Measurements from ENCODE around the gene CSF1R. TPM values are rescaled to one million over a fixed set of nuclear protein-coding genes. Genes with fewer than 3 reads are reported as not detected.
"Not testable (repeated sequence)": the region's sequence is repeated elsewhere in the genome, so short reads cannot be mapped to it uniquely, and the experiment has no call there.

The CSF1R gene
- total RNA-seq, 1 donor from 2014 or later = 74.8 TPM

DNA sequence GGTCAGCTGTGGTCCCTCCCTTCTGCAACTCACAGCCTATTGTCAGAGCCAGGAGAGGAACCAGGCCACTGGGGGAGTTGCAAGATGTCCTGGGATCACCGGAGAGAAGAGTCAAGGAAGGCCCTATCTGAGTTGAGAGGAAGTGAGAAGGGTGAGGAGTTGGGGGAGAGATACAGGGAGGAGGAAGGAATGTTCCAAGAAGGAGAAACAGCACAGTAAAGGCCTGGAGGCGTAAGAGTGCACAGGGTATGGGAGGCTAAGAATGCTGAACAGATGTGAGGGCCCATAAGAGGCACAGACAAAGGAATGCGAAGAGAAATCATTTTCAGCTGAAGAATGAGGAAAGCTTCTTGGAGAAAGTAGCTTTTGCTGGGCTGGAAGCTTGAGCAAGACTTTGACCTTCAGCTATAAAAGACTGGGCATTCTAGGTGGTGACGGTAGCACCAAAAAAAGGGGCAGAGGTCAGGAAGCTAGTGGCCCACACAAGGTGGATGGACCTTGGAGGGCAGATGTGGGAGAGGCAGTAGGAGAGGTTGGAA is 21.6 kb upstream of the CSF1R start:
- DNase-seq (ENCODE audit: low spot score) = no peak
- intact Hi-C loops (cut with DNase I) = no loop called here
- peak; percentile 2 for ATAC-seq

DNA sequence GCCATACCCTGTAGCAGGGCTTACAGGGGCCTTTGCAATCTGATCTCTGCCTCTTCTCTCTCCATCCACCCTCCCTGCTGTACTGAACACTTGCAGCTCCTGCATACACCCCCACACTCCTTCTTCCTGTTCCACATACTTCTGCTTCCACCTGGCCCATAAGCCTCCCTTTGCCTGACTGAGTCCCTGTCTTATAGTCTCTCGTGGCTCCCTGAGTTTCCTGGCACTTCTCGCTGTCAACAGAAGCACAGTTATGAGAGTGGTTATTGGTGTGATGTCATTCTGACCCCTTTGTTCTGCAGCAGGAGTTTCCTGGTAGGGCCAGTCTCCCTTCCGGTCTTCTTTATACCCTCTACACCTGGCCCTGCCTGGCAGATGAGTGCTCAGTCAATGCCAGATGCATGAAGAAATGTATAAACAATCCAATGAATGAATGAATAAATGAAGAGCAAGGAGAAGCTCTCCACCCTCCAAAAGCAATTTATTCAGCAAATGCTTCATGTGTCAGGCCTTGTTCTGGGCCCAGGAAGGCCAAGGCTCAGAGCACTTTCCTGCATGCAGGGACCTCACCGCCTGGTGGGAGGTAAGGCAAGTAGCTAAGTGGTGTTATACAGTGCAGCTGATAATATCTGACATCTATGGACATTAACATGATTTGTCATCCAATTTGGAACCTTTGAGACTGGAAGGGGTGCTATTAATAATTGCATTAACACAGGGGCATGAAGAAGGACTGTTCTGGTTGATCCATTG is 20.5 kb upstream of the CSF1R start:
- DNase-seq (ENCODE audit: low spot score) = no peak
- intact Hi-C loops (cut with DNase I) = no loop called here
- no peak for ATAC-seq

DNA sequence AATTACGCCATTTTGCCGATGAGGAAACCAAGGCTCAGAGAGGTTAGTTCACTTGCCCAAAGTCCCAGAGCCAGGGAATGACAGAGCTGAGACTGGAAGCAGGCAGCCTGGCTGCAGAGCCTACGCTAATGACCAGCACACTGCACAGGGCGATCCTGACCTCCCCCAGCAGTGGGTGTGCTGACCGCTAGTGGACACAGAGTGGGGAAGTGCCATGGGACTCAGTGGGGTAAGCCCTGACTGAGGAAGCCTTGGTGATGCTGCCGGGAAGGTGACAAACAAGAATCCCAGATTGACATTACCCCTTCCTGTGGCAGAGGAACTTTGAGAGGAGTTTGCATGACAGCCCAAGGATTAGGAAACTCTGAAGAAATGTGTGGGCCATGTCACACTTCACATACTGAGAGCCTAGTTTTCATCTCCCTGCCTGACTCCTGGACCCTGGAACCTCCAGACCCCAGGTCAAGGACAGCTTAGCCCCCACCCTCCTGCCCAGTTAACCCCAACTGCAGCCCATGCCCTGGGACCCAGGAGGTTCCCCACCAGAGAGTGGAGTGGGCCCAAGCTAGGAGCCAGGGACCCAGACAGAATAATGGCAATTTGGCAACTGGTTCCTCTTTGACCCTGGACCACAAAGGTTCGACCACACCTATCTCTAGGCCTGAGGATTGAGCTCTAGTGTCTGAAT is 19.7 kb upstream of the CSF1R start:
- DNase-seq (ENCODE audit: low spot score) (no peak), ATAC-seq (peak; percentile 29)
- intact Hi-C loops (cut with DNase I) = no loop called here

DNA sequence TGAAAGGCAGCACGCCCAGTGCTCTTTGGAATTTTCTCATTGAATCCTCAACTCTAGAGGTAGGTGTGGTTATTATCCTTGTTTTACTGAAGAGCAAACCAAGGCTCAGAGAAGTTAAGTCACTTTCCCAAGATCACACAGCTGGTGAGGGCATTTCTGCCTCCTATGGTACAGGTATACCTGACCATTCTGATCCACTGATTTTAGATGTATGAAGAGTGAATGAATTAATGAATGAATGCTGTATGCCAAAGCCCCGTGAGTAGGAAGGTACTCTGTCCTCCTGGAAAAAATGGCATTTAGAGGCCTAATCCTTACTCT is 18.2 kb upstream of the CSF1R start:
- ATAC-seq (no peak), DNase-seq (ENCODE audit: low spot score) (no peak)
- intact Hi-C loops (cut with DNase I) = no loop called here

DNA sequence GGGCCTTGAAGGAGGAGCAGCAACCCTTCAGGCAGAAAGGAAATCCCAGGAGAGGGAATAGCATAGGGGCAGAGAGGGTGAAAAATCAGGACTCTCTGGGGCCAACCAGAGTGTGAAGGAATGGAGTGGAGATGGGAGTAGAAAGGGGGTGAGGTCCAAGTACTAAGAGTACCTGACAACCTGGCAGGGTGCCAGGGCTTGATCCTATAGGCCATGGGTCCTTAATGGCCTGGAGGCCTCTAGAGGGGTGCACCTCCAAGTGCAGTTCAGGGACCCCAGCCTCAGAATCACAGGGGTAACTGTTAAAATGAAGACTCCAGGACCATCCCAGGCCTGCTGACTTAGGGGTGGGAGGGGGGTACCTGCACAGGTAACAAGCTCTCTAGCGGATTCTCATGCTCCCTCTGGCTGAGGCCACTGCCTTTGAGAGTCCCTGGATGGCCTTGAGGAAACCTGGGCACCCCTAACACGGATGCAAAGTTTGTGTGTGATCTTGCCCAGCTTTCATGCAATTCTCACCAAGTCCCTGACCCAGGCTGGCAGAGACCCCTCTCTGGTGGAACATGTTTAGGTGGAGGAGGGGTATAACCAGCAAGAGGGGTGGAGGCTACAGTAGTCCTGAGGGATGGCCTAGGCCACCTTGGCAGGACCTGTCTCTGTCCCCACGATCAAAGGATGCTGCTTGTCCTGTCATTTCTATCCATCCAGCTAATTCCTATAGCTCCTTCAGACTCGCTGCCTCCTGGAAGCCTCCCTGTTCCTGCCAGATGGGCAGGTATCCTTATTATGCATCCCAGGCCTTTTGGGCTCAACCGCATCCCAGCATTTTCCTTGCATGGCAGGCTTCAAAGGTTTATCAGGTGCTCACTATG is 17.6 kb upstream of the CSF1R start:
- DNase-seq (ENCODE audit: low spot score) (peak; percentile 62), ATAC-seq (no peak)
- intact Hi-C loops (cut with DNase I) = no loop called here

DNA sequence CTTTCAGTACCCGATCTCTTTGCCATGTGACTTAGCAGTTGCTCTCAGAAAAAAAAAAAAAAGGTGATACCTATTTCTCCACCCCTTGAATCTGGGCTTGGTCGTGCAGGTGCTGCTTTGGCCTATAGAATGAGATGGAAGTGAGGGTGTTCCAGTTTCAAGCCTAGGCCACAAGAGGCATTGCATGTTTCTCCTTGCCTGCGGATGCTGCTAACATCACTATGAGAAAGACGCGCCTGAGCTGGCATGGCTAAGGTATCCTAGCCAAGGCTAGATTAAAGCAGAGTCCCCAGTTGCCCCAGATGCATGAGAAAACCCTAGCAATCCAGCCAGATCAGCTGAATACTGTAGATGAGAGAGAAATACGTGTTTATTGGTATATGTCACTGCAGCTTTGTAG is 14.7 kb upstream of the CSF1R start:
- ATAC-seq (no peak), DNase-seq (ENCODE audit: low spot score) (no peak)
- intact Hi-C loops (cut with DNase I) = no loop called here

DNA sequence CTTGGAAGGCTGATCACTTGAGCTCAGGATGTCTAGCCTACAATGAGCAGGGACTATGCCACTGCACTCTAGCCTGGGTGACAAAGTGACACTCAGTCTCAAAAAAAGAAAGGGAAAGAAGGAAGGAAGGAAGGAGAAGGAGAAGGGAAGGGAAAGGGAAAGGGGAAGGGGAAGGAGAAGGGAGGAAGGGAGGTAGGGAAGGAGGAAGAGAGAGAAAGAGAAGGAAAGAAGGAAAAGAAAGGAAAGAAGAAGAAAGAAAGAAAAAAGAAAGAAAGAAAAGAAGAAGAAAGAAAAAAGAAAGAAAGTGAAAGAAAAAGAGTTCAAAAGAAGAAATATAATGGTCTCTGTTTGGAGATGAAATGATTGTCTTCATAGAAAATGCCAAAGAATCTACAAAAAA is 10.8 kb upstream of the CSF1R start:
- DNase-seq (ENCODE audit: low spot score) = no peak
- intact Hi-C loops (cut with DNase I) = no loop called here
- ATAC-seq = no peak

DNA sequence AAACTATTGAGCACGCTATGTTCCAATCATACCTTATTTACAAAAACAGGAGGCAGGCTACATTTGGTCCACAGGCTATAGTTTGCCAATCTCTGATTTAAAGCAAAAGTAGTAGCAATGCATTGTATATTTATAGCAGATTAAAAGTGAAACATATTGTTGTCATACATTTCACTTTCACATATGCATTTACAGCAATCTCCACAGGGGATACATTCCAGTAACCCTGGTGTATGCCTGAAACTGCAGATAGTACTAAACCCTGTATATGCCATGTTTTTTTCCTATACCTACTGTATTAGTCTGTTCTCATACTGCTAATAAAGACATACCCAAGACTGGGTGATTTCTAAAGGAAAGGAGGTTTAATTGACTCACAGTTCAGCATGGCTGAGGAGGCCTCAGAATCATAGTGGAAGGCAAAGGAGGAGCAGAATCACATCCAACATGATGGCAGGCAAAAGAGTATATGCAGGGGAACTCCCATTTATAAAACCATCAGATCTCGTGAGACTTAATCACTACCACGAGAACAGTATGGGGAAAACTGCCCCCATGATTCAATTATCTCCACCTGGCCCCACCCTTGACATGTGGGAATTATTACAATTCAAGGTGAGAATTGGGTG is 5.9 kb upstream of the CSF1R start:
- ATAC-seq (no peak), DNase-seq (ENCODE audit: low spot score) (no peak)
- intact Hi-C loops (cut with DNase I) = no loop called here

DNA sequence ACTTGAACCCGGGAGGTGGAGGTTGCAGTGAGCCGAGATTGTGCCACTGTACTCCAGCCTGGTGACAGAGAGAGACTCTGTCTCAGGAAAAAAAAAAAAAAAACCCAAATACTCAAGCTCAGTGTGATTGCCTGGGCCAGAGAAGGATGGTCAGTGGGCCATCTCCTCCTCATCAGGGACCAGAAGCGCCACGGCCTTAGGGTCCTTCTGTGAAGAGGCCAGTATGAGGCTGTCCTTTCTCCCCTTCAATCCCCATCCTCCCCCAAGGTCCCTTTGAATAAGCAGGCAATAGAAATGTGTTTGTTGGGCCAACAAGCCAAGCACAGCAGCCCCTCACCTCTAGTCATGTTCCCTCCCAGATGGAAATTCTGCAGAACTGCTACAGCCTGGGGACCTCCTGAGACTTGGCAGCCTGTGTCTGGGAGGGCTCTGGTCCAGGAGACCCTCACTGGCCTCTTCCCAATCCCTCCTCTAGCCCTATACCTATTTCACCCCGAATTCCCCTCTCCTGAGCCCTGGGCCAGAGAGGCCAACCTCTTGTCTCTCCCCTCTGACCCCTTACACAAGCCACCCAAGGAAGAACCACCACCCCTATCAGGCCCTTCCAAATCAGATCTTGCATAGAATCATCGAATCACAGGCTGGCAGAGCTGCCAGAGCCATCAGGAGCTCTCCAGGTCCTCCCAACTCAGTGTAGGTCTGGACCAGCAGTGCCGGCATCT is 1.0 kb downstream of the CSF1R start:
- ATAC-seq (no peak), DNase-seq (ENCODE audit: low spot score) (no peak)
- intact Hi-C loops (cut with DNase I) = no loop called here

DNA sequence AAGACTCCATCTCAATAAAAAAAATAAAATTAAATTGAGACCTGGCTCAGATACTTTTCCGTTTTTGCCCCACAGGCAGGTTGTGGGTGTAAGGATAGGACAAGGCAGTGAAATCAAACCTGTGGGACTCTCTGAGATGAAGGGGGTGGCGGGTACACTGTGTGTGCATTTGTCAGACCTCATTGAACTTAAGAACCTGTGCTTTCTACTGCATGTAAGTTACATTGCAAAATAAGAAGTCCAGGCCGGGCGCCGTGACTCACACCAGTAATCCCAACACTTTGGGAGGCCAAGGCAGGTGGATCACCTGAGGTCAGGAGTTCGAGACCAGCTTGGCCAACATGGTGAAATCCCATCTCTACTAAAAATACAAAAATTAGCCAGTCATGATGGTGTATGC is 1.6 kb downstream of the CSF1R start:
- intact Hi-C loops (cut with DNase I); DNase-seq (ENCODE audit: low spot score); ATAC-seq: not testable (repeated sequence)

DNA sequence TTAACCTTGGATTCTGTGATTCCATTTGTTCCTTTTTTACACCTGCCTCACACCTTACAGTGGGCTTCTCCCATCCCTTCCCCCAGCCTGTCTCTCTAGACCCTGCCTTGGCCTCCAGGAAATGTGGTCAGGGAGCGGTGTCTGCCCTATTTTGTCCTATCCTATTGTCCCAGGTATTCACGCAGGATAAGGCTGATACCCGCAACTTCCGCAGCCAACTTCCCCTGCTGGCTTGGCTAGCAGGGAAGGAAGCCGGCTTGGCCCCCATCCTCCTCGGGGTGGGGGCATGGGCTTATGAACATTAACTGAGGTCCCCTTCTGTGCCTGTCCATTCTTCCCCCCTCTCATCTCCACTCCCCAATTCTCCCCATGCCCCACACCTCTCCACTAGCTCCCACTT is 3.5 kb downstream of the CSF1R start:
- no peak for DNase-seq (ENCODE audit: low spot score)
- ATAC-seq = peak; percentile 18
- intact Hi-C loops (cut with DNase I) = no loop called here

DNA sequence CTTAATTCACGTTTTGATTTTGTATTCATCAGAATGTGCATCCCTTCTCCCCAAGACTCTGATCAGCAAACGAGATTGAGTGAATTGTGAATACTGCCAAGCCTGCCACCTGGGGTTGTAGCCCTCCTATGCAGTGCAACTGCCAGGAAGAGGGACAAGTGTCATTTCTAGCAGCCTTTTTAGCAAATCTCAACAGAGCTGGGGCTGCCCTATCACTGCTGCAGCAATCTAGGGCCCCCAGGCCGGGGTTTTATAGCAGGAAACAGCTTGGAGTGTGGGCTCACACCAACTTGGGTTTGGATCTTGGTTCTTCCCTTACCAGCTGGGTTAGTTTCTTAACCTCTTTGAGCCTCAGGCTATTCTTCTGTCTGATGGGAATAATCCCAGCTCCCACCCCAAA is 4.0 kb downstream of the CSF1R start:
- no peak for ATAC-seq
- intact Hi-C loops (cut with DNase I) = no loop called here
- DNase-seq (ENCODE audit: low spot score) = no peak

DNA sequence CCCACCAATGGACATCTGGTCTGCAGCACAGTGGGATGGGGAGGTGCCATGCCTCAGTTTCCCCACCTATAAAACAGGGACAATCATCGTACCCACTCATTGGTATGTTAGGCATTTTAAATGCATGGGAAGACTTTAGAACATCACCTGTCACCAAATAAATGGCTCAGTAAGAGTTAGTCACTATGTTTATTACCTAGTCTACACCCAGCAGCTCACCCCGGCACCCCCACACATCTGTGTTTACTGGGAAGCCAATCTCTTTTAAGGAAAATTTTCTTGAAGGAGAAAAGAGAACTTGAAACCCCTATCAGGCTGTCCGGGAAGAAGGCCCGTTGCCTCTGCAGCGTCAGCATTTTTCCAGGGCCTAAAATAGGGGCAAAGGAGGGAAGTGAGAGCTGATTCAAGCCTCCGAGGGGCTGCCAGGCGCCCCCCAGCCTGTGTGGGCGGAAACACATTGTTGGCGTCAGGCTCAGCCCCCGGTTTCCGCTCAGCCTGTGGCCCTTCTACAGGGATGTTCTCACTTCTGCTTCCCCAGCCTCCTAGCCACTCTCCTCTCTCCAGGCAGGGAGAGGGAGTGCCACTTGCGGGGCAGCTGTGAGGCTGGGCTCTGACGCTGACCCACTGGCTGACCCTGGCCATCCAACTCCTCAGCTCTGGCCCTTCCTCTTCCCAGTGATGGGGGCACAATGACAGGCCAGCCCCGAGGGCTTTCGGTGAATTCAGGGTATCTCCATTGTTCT is 4.6 kb downstream of the CSF1R start:
- ATAC-seq = peak; percentile 90
- intact Hi-C loops (cut with DNase I) = no loop called here
- peak; percentile 79 for DNase-seq (ENCODE audit: low spot score)

DNA sequence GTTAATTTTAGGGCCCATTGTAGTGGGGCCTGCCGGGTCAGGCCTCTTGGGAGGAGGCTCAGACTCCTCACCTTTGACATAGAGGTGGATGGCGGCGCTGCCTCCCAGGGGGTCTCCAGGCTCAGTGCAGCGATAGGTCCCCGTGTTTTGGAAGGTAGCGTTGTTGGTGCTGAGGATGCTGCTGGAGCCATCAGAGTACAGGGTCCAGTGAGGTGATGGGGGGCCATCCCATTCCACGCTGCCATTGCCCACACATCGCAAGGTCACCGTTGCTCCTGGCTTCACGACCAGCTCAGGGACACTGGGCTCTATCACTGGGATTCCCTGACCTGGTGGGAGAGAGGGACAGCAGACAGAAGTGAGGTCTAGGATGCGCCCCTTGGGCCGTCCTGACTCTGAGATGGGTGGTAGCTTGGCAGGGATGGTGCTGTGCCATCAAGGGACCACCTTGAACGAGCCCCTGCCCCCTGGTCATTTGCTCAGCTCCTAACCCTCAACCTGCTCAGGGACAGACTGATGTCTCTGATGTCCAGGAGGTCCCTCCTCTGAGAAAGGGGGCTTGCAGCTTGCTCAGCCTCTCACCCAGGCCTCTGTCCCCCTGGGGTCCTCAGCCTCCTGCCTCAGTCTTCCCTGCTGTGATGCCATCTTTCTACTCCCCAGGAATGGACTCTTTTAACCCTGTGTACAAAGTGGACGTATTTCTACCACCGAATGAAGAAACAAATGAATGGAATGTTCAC is 5.5 kb downstream of the CSF1R start:
- no peak for ATAC-seq
- no peak for DNase-seq (ENCODE audit: low spot score)
- intact Hi-C loops (cut with DNase I) = no loop called here

DNA sequence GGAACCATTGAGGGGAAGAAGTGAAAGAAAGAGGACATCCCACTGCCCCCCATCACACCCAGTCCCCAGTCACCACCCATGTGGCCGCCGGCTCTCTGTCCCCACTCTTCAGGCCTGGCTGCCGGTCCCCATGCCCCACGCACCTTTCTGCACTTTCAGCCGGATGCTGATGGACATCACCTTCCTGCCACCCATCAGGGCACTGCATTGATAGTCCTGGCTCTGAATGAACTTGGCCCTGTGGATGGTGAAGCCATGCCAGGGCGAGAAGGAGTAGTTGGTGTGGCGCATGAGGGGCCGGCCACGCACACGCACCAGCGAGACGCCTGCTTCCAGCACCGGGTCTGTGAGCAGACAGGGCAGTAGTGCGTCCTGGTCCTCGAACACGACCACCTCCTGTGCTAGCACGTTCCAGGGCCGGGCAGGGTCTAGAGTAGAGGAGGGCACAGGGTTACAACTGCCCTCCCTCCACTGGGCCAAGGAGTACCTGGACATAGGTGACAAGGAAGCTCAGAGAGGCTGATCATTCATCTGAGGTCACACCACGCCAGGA is 6.4 kb downstream of the CSF1R start:
- intact Hi-C loops (cut with DNase I) = no loop called here
- DNase-seq (ENCODE audit: low spot score) (no peak), ATAC-seq (no peak)

DNA sequence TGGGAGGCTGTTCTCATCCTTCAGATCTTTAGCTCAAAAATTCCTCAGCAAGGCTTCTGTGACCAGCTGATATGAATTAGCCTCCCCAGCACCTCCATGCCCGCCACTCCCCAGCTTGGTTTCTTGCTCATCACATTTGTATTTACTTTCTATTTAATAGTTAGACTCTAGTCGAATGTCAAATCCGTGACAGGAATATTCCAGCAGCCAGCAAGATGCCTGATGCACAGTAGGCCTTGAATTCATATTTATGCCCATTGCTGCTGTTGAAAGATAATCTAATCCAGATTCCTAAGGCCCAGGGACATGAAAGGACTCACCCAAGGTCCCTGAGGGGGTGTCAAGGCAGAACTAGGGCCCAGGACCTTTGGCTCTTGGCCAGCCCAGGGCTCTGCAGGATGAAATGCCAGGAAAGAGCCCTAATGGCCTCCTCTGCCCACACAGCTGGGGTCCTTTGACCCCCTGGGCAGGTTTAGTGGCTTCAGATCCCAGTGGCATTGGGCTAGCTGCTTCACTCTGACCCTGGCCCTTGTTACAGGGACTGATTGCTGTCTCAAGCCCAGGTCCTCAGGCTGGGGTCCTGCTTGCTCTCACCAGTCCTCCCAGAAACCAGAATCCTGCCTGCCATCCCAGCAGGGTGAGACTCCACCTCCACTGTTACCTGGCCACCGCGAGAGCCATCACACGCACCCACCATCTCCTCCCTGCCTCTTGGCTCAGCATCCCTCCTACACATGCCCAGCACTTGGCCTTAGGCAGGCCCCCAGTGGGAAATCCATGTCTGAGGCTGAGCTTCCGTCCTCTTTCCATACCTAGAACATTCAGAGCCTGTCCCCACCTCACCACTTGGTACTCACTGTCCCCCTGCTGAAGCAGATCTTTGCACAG is 7.3 kb downstream of the CSF1R start:
- DNase-seq (ENCODE audit: low spot score) (no peak), ATAC-seq (no peak)
- intact Hi-C loops (cut with DNase I) = no loop called here

Data from sciatic nerve (tissue), 2 donors.